GM18519 (cell line): ENCODE results near the gene SPATA19.

Experiments used
- ATAC-seq: cut with Tn5 transposase; IDR thresholded peaks from one replicate; pipeline ENCODE4 v1.9.1; 2021; ENCODE audit warnings: mild to moderate bottlenecking, moderate library complexity; ENCODE audit not compliant: unreplicated experiment, low FRiP score

SPATA19 gene

GRCh38 chr11:133793271-133794035 lies 51.9 kb downstream of the SPATA19 start:
- ATAC-seq: no peak

GRCh38 chr11:133790995-133791394 lies 54.3 kb downstream of the SPATA19 start:
- ATAC-seq: no peak
